Measurements from ENCODE around the gene SPHK1. TPM values are rescaled to one million over a fixed set of nuclear protein-coding genes. Genes with fewer than 3 reads are reported as not detected.

The SPHK1 gene
- total and polyA plus RNA-seq, 2 experiments from 2014 or later: 72.3 to 113 TPM

DNA sequence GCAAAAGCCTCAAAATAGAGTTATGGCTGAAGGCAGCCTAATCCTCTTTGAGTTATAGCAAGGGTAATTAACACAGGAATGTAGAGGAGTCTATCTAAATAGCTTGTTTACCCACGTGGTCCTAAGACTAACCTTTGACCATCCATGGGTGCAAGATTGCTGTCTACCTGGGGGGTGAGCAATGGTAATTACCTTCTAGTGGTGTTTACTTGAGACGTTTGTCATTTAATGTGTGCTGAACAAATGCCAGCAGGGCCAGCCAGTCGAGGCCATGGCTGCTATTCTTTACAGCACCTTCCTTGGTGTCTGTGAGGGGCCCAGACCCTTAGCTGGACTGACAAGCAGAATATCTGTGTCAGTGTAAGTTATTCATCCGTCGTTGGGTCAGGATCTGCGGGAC lies 16.8 kb upstream of the SPHK1 start:
- Histone ChIP-seq H3K79me2 (ENCODE audit: insufficient read depth) (peaks cover 8% of the 10 kb centered on the region; the same call in 1 of the 2 replicates), H3K36me3 (ENCODE audit: low read depth) (no peaks in the 10 kb centered on the region), H3K4me1 (ENCODE audit: insufficient read depth) (peaks cover 34% of the 10 kb centered on the region), H3K9me2 (ENCODE audit: insufficient read depth) (no peaks in the 10 kb centered on the region), H4K20me1 (ENCODE audit: insufficient read depth) (no peaks in the 10 kb centered on the region), H3K27ac (no peak overlapping the region), H2AFZ (no peak overlapping the region), H3K9ac (no peak overlapping the region), H3K9me3 (ENCODE audit: low read depth) (no peaks in the 10 kb centered on the region), H3K4me2 (ENCODE audit: unreplicated experiment) (no peak overlapping the region), H3K4me3 (no peak overlapping the region), H3F3A (ENCODE audit: insufficient read depth) (peaks cover 25% of the 10 kb centered on the region), H3K27me3 (replicated peaks; ENCODE audit: insufficient read depth) (no peaks in the 10 kb centered on the region)
- in situ Hi-C loops (cut with MboI): no loop called here
- no peak for TF ChIP-seq EZH2phosphoT487 (IDR thresholded peaks at IDR 0.05; ENCODE audit: insufficient read depth, low read depth)
- no peak for TF ChIP-seq EZH2 (IDR thresholded peaks at IDR 0.05; ENCODE audit: insufficient read depth, poor library complexity, severe bottlenecking)
- 69 to 71% methylated on average over 6 of the region's 6 CpGs for WGBS, 2 experiments (ENCODE audit: low coverage in 1 of 2, low lambda C conversion rate in 2 of 2, missing lambda C conversion rate in 2 of 2)
- no peak for DNase-seq

DNA sequence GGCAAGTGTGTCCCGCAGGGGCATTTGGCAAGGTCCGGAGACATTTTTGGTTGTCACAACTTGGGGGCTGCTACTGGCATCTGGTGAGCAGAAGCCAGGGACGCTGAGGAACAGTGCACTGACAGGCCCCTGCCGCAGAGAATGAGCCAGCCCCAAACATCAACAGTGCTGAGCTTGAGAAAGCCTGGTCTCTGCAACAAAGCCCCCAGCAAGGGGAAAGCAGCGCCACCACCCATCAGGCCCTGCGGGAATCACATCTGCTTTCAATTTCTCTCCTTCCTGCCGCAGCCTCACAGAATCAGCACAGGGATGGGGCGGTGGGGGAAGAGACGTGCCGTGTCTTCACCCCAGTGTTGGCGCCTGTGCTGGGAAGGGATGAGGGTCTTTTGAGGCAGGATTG lies 15.9 kb upstream of the SPHK1 start:
- Histone ChIP-seq H3K36me3 (ENCODE audit: low read depth) (no peaks in the 10 kb centered on the region), H3K4me3 (no peak overlapping the region), H3K27me3 (replicated peaks; ENCODE audit: insufficient read depth) (no peaks in the 10 kb centered on the region), H3K4me2 (ENCODE audit: unreplicated experiment) (no peak overlapping the region), H3K79me2 (ENCODE audit: insufficient read depth) (peaks cover 8% of the 10 kb centered on the region; the same call in 1 of the 2 replicates), H3K4me1 (ENCODE audit: insufficient read depth) (peaks cover 43% of the 10 kb centered on the region), H3K9me2 (ENCODE audit: insufficient read depth) (no peaks in the 10 kb centered on the region), H3K27ac (no peak overlapping the region), H3K9ac (peak overlapping the region; percentile 43), H4K20me1 (ENCODE audit: insufficient read depth) (no peaks in the 10 kb centered on the region), H3K9me3 (ENCODE audit: low read depth) (no peaks in the 10 kb centered on the region), H3F3A (ENCODE audit: insufficient read depth) (peaks cover 34% of the 10 kb centered on the region), H2AFZ (0 out of 2 replicates have a peak overlapping the region, but pooled peaks have one; percentile 30)
- 45 to 51% methylated on average over 11 of the region's 11 CpGs for WGBS, 2 experiments (ENCODE audit: low coverage in 1 of 2, low lambda C conversion rate in 2 of 2, missing lambda C conversion rate in 2 of 2)
- peak; percentile 36 for DNase-seq
- in situ Hi-C loops (cut with MboI): no loop called here
- TF ChIP-seq EZH2phosphoT487 (IDR thresholded peaks at IDR 0.05; ENCODE audit: insufficient read depth, low read depth) (no peak), EZH2 (IDR thresholded peaks at IDR 0.05; ENCODE audit: insufficient read depth, poor library complexity, severe bottlenecking) (no peak)

DNA sequence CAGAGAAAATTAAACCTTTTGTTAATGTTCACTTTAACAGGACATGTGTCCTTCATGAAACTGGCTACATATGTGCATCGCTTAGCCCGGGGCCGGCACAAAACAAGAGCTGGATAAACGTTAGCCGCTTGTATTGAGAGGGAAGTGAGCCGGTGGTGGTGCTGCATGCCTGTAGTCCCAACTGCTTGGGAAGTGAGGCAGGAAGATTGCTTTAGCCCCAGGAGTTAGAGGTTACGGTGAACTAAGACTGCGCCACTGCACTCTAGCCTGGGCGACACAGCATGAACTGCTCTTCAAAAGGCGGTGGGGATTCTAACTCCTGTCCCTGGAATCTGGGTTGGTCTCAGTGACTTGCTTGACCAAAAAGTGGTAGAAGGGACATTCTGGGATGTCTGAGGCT lies 15.0 kb upstream of the SPHK1 start:
- Histone ChIP-seq H3K79me2 (ENCODE audit: insufficient read depth) (peaks cover 8% of the 10 kb centered on the region; the same call in 1 of the 2 replicates), H2AFZ (no peak overlapping the region), H3K4me3 (no peak overlapping the region), H4K20me1 (ENCODE audit: insufficient read depth) (no peaks in the 10 kb centered on the region), H3F3A (ENCODE audit: insufficient read depth) (peaks cover 42% of the 10 kb centered on the region), H3K4me2 (ENCODE audit: unreplicated experiment) (peak overlapping the region; percentile 63), H3K36me3 (ENCODE audit: low read depth) (no peaks in the 10 kb centered on the region), H3K4me1 (ENCODE audit: insufficient read depth) (peaks cover 47% of the 10 kb centered on the region), H3K27ac (peak overlapping the region; percentile 99), H3K27me3 (replicated peaks; ENCODE audit: insufficient read depth) (no peaks in the 10 kb centered on the region), H3K9ac (peak overlapping the region; percentile 71), H3K9me2 (ENCODE audit: insufficient read depth) (no peaks in the 10 kb centered on the region), H3K9me3 (ENCODE audit: low read depth) (no peaks in the 10 kb centered on the region)
- TF ChIP-seq EZH2phosphoT487 (IDR thresholded peaks at IDR 0.05; ENCODE audit: insufficient read depth, low read depth) (no peak), EZH2 (IDR thresholded peaks at IDR 0.05; ENCODE audit: insufficient read depth, poor library complexity, severe bottlenecking) (no peak)
- WGBS, 2 experiments (ENCODE audit: low coverage in 1 of 2, low lambda C conversion rate in 2 of 2, missing lambda C conversion rate in 2 of 2): 76 to 77% methylated on average over 10 of the region's 10 CpGs
- DNase-seq: no peak
- in situ Hi-C loops (cut with MboI): no loop called here

DNA sequence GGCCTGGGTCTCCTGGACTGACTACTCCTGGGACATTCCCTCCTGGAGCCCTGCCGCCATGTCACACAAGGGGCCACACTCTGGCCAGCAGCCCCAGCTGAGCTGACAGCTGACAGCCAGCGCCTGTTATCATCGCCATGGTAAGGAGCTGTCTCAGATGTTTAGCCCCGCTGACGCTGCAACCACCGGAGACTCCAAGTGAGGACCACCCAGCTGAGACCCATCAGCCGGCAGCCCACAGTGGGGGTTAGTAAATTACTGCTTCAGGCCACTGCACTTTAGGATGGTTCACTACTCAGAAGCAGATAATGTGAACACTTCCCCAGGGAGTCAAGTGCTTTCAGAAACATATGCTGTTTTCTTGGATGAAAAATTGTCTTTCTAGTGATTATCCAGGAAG lies 14.6 kb upstream of the SPHK1 start:
- Histone ChIP-seq H3K36me3 (ENCODE audit: low read depth) (no peaks in the 10 kb centered on the region), H3K4me1 (ENCODE audit: insufficient read depth) (peaks cover 47% of the 10 kb centered on the region), H3K79me2 (ENCODE audit: insufficient read depth) (peaks cover 8% of the 10 kb centered on the region; the same call in 1 of the 2 replicates), H2AFZ (0 out of 2 replicates have a peak overlapping the region, but pooled peaks have one; percentile 23), H4K20me1 (ENCODE audit: insufficient read depth) (no peaks in the 10 kb centered on the region), H3K9me3 (ENCODE audit: low read depth) (no peaks in the 10 kb centered on the region), H3K27me3 (replicated peaks; ENCODE audit: insufficient read depth) (no peaks in the 10 kb centered on the region), H3K4me2 (ENCODE audit: unreplicated experiment) (peak overlapping the region; percentile 63), H3K27ac (peak overlapping the region; percentile 99), H3K9me2 (ENCODE audit: insufficient read depth) (no peaks in the 10 kb centered on the region), H3K9ac (peak overlapping the region; percentile 71), H3K4me3 (no peak overlapping the region), H3F3A (ENCODE audit: insufficient read depth) (peaks cover 42% of the 10 kb centered on the region)
- TF ChIP-seq EZH2 (IDR thresholded peaks at IDR 0.05; ENCODE audit: insufficient read depth, poor library complexity, severe bottlenecking) (no peak), EZH2phosphoT487 (IDR thresholded peaks at IDR 0.05; ENCODE audit: insufficient read depth, low read depth) (no peak)
- DNase-seq: no peak
- WGBS, 2 experiments (ENCODE audit: low coverage in 1 of 2, low lambda C conversion rate in 2 of 2, missing lambda C conversion rate in 2 of 2): 84 to 86% methylated on average over 7 of the region's 7 CpGs
- in situ Hi-C loops (cut with MboI): no loop called here
